A549 (cell line): ENCODE measurements around the gene NAT8.
"Not testable (repeated sequence)": the region's sequence is repeated elsewhere in the genome, so short reads cannot be mapped to it uniquely, and the experiment has no call there.

Source experiments
- CHD4 ChIP-seq: fragments of 200-600 bp; sonication (generic); IDR thresholded peaks from 2 replicates; pipeline ENCODE4 v1.6.1; 2016; ENCODE audit warnings: antibody characterized with exemption, mild to moderate bottlenecking, borderline replicate concordance
- KDM1A ChIP-seq: fragments of 200-600 bp; sonication (generic); IDR thresholded peaks from 2 replicates; pipeline ENCODE4 v1.6.1; 2016; ENCODE audit warnings: low read depth, mild to moderate bottlenecking
- MAFK ChIP-seq: fragments of 450-650 bp; IDR thresholded peaks from 2 replicates; pipeline ENCODE4 v1.6.1; 2014; ENCODE audit not compliant: partially characterized antibody
- PBX3 ChIP-seq: IDR thresholded peaks from 2 replicates; pipeline ENCODE4 v1.6.1; 2012
- POLR2A ChIP-seq: IDR thresholded peaks from 2 replicates; pipeline ENCODE4 v1.6.1; 2012; ENCODE audit warnings: mild to moderate bottlenecking, low read length
- TF ChIP-seq, protein P1 (sequence below): fragments of >200 bp; sonication (Bioruptor Twin); formaldehyde crosslinking; IDR thresholded peaks from 3 replicates; pipeline ENCODE4 v1.5.1; 2016

- TF ChIP-seq, protein P1, sequence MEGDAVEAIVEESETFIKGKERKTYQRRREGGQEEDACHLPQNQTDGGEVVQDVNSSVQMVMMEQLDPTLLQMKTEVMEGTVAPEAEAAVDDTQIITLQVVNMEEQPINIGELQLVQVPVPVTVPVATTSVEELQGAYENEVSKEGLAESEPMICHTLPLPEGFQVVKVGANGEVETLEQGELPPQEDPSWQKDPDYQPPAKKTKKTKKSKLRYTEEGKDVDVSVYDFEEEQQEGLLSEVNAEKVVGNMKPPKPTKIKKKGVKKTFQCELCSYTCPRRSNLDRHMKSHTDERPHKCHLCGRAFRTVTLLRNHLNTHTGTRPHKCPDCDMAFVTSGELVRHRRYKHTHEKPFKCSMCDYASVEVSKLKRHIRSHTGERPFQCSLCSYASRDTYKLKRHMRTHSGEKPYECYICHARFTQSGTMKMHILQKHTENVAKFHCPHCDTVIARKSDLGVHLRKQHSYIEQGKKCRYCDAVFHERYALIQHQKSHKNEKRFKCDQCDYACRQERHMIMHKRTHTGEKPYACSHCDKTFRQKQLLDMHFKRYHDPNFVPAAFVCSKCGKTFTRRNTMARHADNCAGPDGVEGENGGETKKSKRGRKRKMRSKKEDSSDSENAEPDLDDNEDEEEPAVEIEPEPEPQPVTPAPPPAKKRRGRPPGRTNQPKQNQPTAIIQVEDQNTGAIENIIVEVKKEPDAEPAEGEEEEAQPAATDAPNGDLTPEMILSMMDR, result not testable (repeated sequence)
- not testable (repeated sequence) for TF ChIP-seq POLR2A, CHD4, PBX3, MAFK, KDM1A
Measured at GRCh38 chr2:73669976-73670375, 27.8 kb upstream of the NAT8 start.
